GM19023 (cell line): ENCODE measurements around the gene DDX24.
A peak's percentile ranks its signal among the peaks of the same experiment; 100 is the strongest.

Source experiments
- ATAC-seq: cut with Tn5 transposase; IDR thresholded peaks from one replicate; pipeline ENCODE4 v1.9.1; 2021; ENCODE audit warnings: mild to moderate bottlenecking, moderate library complexity; ENCODE audit not compliant: unreplicated experiment

Gene DDX24

GRCh38 chr14:94036313-94037167, 44.5 kb downstream of the DDX24 start:
- ATAC-seq, result no peak

GRCh38 chr14:94034886-94035285, 46.1 kb downstream of the DDX24 start:
- no peak for ATAC-seq

- ATAC-seq, result no peak
Measured at GRCh38 chr14:94031883-94032279, 49.1 kb downstream of the DDX24 start.

GRCh38 chr14:94031161-94031882, 49.7 kb downstream of the DDX24 start:
- no peak for ATAC-seq

- ATAC-seq, result no peak
Measured at GRCh38 chr14:94030571-94030970, 50.4 kb downstream of the DDX24 start.

- ATAC-seq, result no peak
Measured at GRCh38 chr14:94029671-94030203, 51.3 kb downstream of the DDX24 start.

- no peak for ATAC-seq
Measured at GRCh38 chr14:94029265-94029664, 51.7 kb downstream of the DDX24 start.

GRCh38 chr14:94028450-94028826, 52.6 kb downstream of the DDX24 start:
- ATAC-seq, result no peak

- ATAC-seq, result no peak
Measured at GRCh38 chr14:94027566-94028449, 53.2 kb downstream of the DDX24 start.

GRCh38 chr14:94026889-94027469, 54.0 kb downstream of the DDX24 start:
- ATAC-seq, result no peak

- peak; percentile 99 for ATAC-seq
Measured at GRCh38 chr14:94026173-94026888, 54.7 kb downstream of the DDX24 start, which contains the start of gene OTUB2. Gene OTUB2, plus strand, starts transcription at chr14:94026340. Its CDS starts 198 bp downstream, at chr14:94026538.

- ATAC-seq, result no peak
Measured at GRCh38 chr14:94025720-94026119, 55.3 kb downstream of the DDX24 start.

GRCh38 chr14:94024549-94024948, 56.5 kb downstream of the DDX24 start:
- ATAC-seq, result no peak

GRCh38 chr14:94022532-94023411, 58.2 kb downstream of the DDX24 start:
- ATAC-seq, result no peak

- no peak for ATAC-seq
Measured at GRCh38 chr14:94021416-94022157, 59.4 kb downstream of the DDX24 start.

GRCh38 chr14:94021001-94021400, 60.0 kb downstream of the DDX24 start:
- no peak for ATAC-seq

GRCh38 chr14:94020267-94020666, 60.7 kb downstream of the DDX24 start:
- ATAC-seq, result no peak

- ATAC-seq, result no peak
Measured at GRCh38 chr14:94019329-94019728, 61.7 kb downstream of the DDX24 start.
